ENCODE results near the gene STMN3. TPM values are rescaled to one million over a fixed set of nuclear protein-coding genes. Genes with fewer than 3 reads are reported as not detected.

The STMN3 gene
- total RNA-seq, 1 experiment from 2014 or later: 42.7 TPM

DNA sequence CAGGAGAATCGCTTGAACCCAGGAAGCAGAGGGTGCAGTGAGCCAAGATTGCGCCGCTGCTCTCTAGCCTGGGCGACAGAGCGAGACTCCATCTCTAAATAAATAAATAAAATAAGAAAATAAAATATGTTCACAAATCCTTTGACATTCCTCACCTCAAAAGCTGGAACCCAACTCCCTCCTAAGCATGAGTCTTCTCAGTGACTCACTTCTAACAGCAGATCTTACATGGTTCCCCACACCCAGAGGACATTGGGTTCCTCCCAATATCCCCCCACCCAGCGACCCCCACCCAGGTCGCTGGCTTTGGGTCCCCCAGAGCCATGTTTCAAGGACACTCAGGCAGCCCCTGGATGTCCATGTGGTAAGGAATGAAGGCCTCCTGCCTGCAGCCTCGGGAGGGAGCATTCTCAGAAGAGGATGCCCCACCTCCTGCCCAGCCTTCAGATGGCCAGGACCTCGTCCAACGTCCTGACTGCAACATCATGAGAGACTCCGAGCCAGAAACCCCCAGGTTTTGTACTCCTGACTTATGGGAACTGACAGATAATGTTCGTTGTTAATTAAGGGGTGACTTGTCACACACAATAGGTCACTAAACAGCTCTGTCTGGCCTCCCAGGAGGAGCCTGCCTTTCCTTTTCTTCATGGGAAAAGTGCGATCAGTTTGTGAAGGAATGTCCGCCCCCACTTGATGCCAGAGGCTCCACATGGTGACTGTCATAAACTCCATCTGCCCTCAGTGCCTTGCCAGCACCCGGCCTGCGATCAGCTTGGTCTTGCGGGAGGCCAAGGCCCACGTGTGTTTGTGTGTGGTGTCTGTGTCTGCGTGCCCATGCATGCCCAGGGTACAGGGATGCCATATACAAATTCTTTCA lies 16.2 kb downstream of the STMN3 start:
- ATAC-seq (no peak), DNase-seq (ENCODE audit: low read depth, low spot score) (no peak)
- in situ Hi-C loops (cut with HindIII; ENCODE audit: low pct_unique_long_range_greater_than_20kb, low sequenced_read_pairs): no loop called here
- Histone ChIP-seq H3K4me3 (ENCODE audit: low read depth in 2 of 2, low read length in 2 of 2) (no peak overlapping the region), H3K27me3 (ENCODE audit: control insufficient read depth, insufficient read depth, low read length) (no peaks in the 10 kb centered on the region), H3K36me3 (ENCODE audit: control insufficient read depth, insufficient read depth, low read length) (no peaks in the 10 kb centered on the region), H3K27ac (ENCODE audit: low read length) (no peak overlapping the region), H3K4me1 (ENCODE audit: control insufficient read depth, insufficient read depth, low read length) (no peaks in the 10 kb centered on the region), H3K9me3 (ENCODE audit: control insufficient read depth, insufficient read depth, low read depth, low read length) (no peaks in the 10 kb centered on the region)
- no TSS peak for BruUV-seq (replicated peaks)
- intact Hi-C loops (cut with micrococcal nuclease; ENCODE audit: unreplicated experiment): no loop called here
- ChIA-PET CTCF (no interaction called here), POLR2A (interaction anchor here (0.7 kb wide), 1 partner anchor 16 kb away, joined by 5 read pairs; no protein-coding TSS in a partner anchor)
- TF ChIP-seq REST (IDR thresholded peaks at IDR 0.05; ENCODE audit: insufficient read depth in 1 of 2, low read depth in 2 of 2, low read length in 1 of 2) (no peak), CTCF (IDR thresholded peaks at IDR 0.05) (no peak), POLR2AphosphoS5 (IDR thresholded peaks at IDR 0.05; ENCODE audit: low read depth, low read length) (no peak)

- ChIA-PET CTCF (no interaction called here), POLR2A (no interaction called here)
- no peaks in the 10 kb centered on the region for H3K4me1 ChIP-seq (ENCODE audit: control insufficient read depth, insufficient read depth, low read length)
- no peak overlapping the region for H3K4me3 ChIP-seq (ENCODE audit: low read depth in 2 of 2, low read length in 2 of 2)
- ATAC-seq (no peak), DNase-seq (ENCODE audit: low read depth, low spot score) (no peak)
- TF ChIP-seq SIN3A (IDR thresholded peaks at IDR 0.05; ENCODE audit: borderline replicate concordance, insufficient read depth, low read depth, low read length): no peak
- TF ChIP-seq TCF7L2 (IDR thresholded peaks at IDR 0.05; ENCODE audit: low read depth, low read length): no peak
- no peak for TF ChIP-seq REST (IDR thresholded peaks at IDR 0.05; ENCODE audit: insufficient read depth in 1 of 2, low read depth in 2 of 2, low read length in 1 of 2)
- no peak for TF ChIP-seq POLR2AphosphoS5 (IDR thresholded peaks at IDR 0.05; ENCODE audit: low read depth, low read length)
- TF ChIP-seq CTCF (IDR thresholded peaks at IDR 0.05): no peak
- no peak overlapping the region for H3K27ac ChIP-seq (ENCODE audit: low read length)
- H3K36me3 ChIP-seq (ENCODE audit: control insufficient read depth, insufficient read depth, low read length): no peaks in the 10 kb centered on the region
- no peaks in the 10 kb centered on the region for H3K9me3 ChIP-seq (ENCODE audit: control insufficient read depth, insufficient read depth, low read depth, low read length)
- intact Hi-C loops (cut with micrococcal nuclease; ENCODE audit: unreplicated experiment) (no loop called here), in situ Hi-C loops (cut with HindIII; ENCODE audit: low pct_unique_long_range_greater_than_20kb, low sequenced_read_pairs) (no loop called here)
- H3K27me3 ChIP-seq (ENCODE audit: control insufficient read depth, insufficient read depth, low read length): no peaks in the 10 kb centered on the region
- no TSS peak for BruUV-seq (replicated peaks)
Observed at GRCh38 chr20:63635431-63636141, 17.6 kb downstream of the STMN3 start.
